ENCODE results near the gene HIP1.

Gene HIP1

DNA sequence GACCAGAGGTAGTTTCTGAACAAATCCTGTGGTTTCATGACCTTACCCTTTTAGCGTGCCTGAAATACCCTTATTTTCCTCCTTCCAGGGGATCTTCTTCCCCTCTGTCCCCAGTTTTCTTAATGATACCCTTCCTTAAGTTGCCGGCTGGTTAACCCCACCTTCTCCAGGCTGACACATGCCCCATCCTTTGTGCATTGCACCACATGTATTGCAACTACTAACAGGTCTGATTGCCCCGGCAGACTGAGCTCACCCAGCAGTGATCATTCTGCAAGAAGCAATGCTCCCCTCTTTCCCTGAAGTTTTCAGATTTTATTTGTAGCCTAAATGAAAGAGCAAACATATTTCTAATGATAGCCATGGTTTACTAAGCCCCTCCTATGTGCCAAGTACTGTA lies 108.2 kb downstream of the HIP1 start:
- no peak overlapping the region for H3K4me3 ChIP-seq (ENCODE audit: severe bottlenecking)
- TF ChIP-seq, protein P1, sequence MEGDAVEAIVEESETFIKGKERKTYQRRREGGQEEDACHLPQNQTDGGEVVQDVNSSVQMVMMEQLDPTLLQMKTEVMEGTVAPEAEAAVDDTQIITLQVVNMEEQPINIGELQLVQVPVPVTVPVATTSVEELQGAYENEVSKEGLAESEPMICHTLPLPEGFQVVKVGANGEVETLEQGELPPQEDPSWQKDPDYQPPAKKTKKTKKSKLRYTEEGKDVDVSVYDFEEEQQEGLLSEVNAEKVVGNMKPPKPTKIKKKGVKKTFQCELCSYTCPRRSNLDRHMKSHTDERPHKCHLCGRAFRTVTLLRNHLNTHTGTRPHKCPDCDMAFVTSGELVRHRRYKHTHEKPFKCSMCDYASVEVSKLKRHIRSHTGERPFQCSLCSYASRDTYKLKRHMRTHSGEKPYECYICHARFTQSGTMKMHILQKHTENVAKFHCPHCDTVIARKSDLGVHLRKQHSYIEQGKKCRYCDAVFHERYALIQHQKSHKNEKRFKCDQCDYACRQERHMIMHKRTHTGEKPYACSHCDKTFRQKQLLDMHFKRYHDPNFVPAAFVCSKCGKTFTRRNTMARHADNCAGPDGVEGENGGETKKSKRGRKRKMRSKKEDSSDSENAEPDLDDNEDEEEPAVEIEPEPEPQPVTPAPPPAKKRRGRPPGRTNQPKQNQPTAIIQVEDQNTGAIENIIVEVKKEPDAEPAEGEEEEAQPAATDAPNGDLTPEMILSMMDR (IDR thresholded peaks at IDR 0.05; ENCODE audit: poor library complexity, severe bottlenecking): no peak
- H3K36me3 ChIP-seq (ENCODE audit: low read depth): no peaks in the 10 kb centered on the region
- H3K4me1 ChIP-seq (ENCODE audit: insufficient read depth, poor library complexity, severe bottlenecking): no peaks in the 10 kb centered on the region
- peaks cover 10% of the 10 kb centered on the region for H3K9me3 ChIP-seq (ENCODE audit: severe bottlenecking)
- DNase-seq (ENCODE audit: low spot score) (no peak), ATAC-seq (ENCODE audit: low read depth) (no peak)
- no peak overlapping the region for H3K27ac ChIP-seq (ENCODE audit: poor library complexity, severe bottlenecking)
- H3K27me3 ChIP-seq (ENCODE audit: insufficient read depth, poor library complexity, severe bottlenecking): no peaks in the 10 kb centered on the region

DNA sequence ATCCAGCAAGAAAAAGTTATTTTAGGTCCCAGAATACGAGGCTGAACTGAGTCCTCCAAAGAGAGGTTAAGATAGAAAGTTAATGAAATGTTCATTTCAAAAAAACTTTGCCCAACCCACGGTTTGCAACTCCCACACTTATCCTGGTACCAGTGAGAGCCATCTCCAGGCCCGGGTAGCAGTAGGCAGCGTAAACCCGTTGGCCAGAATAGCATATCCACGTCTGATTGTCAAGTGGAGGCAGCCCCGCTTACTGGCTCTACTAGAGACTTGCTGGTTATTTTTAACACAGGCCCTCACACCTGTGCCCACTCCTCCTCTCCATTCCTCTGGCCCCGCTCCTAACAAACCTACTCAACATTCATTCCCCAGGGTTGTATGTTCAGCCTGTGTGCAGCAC lies 109.7 kb downstream of the HIP1 start:
- no peak for DNase-seq (ENCODE audit: low spot score)
- no peaks in the 10 kb centered on the region for H3K4me1 ChIP-seq (ENCODE audit: insufficient read depth, poor library complexity, severe bottlenecking)
- H3K27ac ChIP-seq (ENCODE audit: poor library complexity, severe bottlenecking): no peak overlapping the region
- TF ChIP-seq, protein P1 (IDR thresholded peaks at IDR 0.05; ENCODE audit: poor library complexity, severe bottlenecking): no peak
- H3K4me3 ChIP-seq (ENCODE audit: severe bottlenecking): no peak overlapping the region
- ATAC-seq (ENCODE audit: low read depth): no peak
- H3K27me3 ChIP-seq (ENCODE audit: insufficient read depth, poor library complexity, severe bottlenecking): no peaks in the 10 kb centered on the region
- H3K9me3 ChIP-seq (ENCODE audit: severe bottlenecking): peaks cover 10% of the 10 kb centered on the region
- no peaks in the 10 kb centered on the region for H3K36me3 ChIP-seq (ENCODE audit: low read depth)

DNA sequence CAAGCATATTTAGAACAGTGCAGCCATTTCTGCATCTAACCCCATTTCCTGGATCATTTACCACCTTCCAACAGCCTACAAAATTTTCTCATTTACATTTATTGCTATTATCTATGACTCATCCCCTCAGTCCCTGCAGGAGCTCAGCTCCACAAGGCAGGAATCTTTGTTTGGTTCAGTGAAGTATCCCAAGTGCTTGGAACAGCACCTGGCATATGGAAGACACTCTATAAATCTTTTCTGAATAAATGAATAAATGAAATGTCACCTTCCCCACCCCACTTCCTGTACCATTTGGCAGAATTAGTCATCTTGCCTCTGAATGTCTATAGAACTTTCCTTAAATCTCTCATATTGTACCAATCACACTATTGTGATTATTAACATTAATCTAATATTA lies 110.7 kb downstream of the HIP1 start:
- Histone ChIP-seq H3K4me3 (ENCODE audit: severe bottlenecking) (no peak overlapping the region), H3K36me3 (ENCODE audit: low read depth) (no peaks in the 10 kb centered on the region), H3K4me1 (ENCODE audit: insufficient read depth, poor library complexity, severe bottlenecking) (no peaks in the 10 kb centered on the region), H3K27ac (ENCODE audit: poor library complexity, severe bottlenecking) (no peak overlapping the region), H3K9me3 (ENCODE audit: severe bottlenecking) (peaks cover 10% of the 10 kb centered on the region), H3K27me3 (ENCODE audit: insufficient read depth, poor library complexity, severe bottlenecking) (no peaks in the 10 kb centered on the region)
- ATAC-seq (ENCODE audit: low read depth): no peak
- DNase-seq (ENCODE audit: low spot score): no peak
- TF ChIP-seq, protein P1 (IDR thresholded peaks at IDR 0.05; ENCODE audit: poor library complexity, severe bottlenecking): no peak

DNA sequence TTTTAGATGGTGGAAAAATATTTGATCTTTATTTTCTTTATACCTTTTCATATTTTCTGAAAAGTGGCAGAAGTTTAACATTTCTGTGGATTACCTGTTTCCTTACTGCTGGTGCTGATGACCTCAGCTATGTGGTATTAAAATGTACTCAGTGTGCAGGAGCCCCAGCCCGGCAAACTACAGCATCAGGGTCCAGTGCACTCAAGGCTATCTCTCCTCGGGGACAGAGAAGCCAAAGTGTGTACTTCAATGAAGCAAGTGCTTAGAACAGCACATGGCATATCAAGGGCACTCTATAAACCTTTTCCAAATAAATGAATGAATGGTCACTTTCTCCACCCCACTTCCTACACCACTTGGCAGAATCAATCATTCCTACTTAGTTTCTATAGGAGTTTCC lies 111.8 kb downstream of the HIP1 start:
- no peaks in the 10 kb centered on the region for H3K36me3 ChIP-seq (ENCODE audit: low read depth)
- TF ChIP-seq, protein P1 (IDR thresholded peaks at IDR 0.05; ENCODE audit: poor library complexity, severe bottlenecking): no peak
- peaks cover 10% of the 10 kb centered on the region for H3K9me3 ChIP-seq (ENCODE audit: severe bottlenecking)
- DNase-seq (ENCODE audit: low spot score) (no peak), ATAC-seq (ENCODE audit: low read depth) (no peak)
- no peaks in the 10 kb centered on the region for H3K27me3 ChIP-seq (ENCODE audit: insufficient read depth, poor library complexity, severe bottlenecking)
- H3K4me1 ChIP-seq (ENCODE audit: insufficient read depth, poor library complexity, severe bottlenecking): no peaks in the 10 kb centered on the region
- no peak overlapping the region for H3K4me3 ChIP-seq (ENCODE audit: severe bottlenecking)
- H3K27ac ChIP-seq (ENCODE audit: poor library complexity, severe bottlenecking): no peak overlapping the region

DNA sequence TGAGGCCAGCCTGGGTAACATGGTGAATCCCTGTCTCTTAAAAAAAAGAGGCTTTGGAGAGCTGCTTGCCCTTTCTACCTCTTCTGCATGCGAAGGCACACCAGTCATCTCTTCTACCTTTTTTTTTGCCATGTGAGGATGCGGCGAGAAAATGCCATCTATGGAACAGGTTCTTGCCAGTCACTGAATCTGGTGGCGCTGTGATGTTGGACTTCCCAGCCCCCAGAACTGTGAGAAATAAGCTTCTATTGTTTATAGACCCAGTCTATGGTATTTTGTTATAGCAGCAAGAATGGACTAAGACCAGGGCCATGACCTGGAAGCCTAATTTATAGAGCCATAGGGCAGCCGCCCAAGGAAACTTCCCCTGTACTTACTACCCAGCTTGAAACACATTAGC lies 112.9 kb downstream of the HIP1 start:
- ATAC-seq (ENCODE audit: low read depth) (no peak), DNase-seq (ENCODE audit: low spot score) (no peak)
- Histone ChIP-seq H3K9me3 (ENCODE audit: severe bottlenecking) (peaks cover 10% of the 10 kb centered on the region), H3K27me3 (ENCODE audit: insufficient read depth, poor library complexity, severe bottlenecking) (no peaks in the 10 kb centered on the region), H3K36me3 (ENCODE audit: low read depth) (no peaks in the 10 kb centered on the region), H3K4me1 (ENCODE audit: insufficient read depth, poor library complexity, severe bottlenecking) (no peaks in the 10 kb centered on the region), H3K4me3 (ENCODE audit: severe bottlenecking) (no peak overlapping the region), H3K27ac (ENCODE audit: poor library complexity, severe bottlenecking) (no peak overlapping the region)
- TF ChIP-seq, protein P1 (IDR thresholded peaks at IDR 0.05; ENCODE audit: poor library complexity, severe bottlenecking): no peak
